Measurements from ENCODE around the gene GLIS1.

Gene GLIS1

GRCh38 chr1:53600561-53600960 lies 138.4 kb downstream of the GLIS1 start:
- in situ Hi-C loops (cut with MboI; ENCODE audit: low sequenced_read_pairs) = no loop called here

GRCh38 chr1:53600001-53600400 lies 139.0 kb downstream of the GLIS1 start:
- in situ Hi-C loops (cut with MboI; ENCODE audit: low sequenced_read_pairs) = no loop called here

GRCh38 chr1:53599481-53599880 lies 139.5 kb downstream of the GLIS1 start:
- in situ Hi-C loops (cut with MboI; ENCODE audit: low sequenced_read_pairs) = no loop called here

- in situ Hi-C loops (cut with MboI; ENCODE audit: low sequenced_read_pairs) = no loop called here
Measured at GRCh38 chr1:53598966-53599365, 140.0 kb downstream of the GLIS1 start.

GRCh38 chr1:53595906-53596305 lies 143.1 kb downstream of the GLIS1 start:
- in situ Hi-C loops (cut with MboI; ENCODE audit: low sequenced_read_pairs) = no loop called here

GRCh38 chr1:53594391-53595180 lies 144.4 kb downstream of the GLIS1 start:
- in situ Hi-C loops (cut with MboI; ENCODE audit: low sequenced_read_pairs) = no loop called here

GRCh38 chr1:53593758-53594380 lies 145.1 kb downstream of the GLIS1 start:
- in situ Hi-C loops (cut with MboI; ENCODE audit: low sequenced_read_pairs) = no loop called here

DNA sequence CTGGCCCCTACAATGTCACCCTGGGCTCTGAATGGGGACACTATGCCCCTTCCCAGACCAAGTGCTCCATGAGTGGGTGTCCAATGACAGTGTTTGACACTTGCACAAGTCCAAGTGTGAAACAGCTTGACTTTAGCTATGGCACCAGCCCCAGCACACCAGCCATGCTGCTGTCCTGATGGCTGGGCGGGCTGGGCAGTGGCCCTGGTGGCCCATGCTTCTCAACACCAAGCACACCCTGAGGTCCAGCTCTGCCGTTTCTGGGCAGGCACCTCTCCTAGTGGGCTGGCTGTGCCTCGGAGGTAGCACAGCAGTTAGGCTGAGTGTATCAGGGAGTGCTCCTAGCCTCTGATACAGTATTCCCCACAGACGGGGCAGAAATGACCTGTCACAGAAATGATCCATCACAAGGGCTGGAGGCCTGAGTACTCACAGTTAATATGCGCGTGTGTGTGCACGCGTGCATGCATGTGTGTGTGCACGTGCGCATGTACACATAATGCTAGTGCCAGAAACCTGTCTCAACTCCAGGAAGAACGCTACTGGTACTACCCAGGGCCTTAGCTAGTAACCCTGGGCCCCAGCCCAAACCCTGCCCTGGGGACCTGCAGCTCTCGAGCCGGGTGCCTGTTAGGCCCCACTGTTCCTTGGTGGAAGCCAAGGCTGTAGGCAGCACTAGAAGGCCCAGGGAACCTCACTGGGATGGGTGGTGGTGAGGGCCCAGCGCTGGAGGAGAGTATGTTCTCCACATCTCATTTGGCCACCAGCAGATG lies 145.8 kb downstream of the GLIS1 start:
- in situ Hi-C loops (cut with MboI; ENCODE audit: low sequenced_read_pairs) = no loop called here

DNA sequence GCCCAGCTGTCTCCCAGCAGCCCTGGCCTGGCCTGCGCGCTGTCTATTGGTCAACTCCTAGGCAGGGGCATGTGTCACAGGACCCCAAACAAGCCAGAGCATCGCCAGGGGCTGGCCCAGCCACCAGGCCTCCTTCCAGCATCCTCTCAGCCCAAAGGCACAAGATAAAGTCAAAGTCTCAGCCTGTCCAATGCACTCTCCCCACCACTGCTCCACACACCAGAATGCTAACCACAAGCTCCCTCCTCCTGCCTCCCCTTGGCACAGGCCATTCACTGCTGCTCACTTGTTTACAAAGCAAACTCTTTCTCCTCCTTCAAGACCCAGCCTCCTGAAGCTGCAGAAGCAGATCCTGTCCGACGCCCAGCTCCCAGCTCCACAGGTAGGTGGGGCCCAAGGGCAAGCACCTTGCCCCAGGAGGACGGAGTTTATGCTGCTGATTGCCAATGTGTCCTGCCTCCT lies 146.4 kb downstream of the GLIS1 start:
- in situ Hi-C loops (cut with MboI; ENCODE audit: low sequenced_read_pairs) = no loop called here

DNA sequence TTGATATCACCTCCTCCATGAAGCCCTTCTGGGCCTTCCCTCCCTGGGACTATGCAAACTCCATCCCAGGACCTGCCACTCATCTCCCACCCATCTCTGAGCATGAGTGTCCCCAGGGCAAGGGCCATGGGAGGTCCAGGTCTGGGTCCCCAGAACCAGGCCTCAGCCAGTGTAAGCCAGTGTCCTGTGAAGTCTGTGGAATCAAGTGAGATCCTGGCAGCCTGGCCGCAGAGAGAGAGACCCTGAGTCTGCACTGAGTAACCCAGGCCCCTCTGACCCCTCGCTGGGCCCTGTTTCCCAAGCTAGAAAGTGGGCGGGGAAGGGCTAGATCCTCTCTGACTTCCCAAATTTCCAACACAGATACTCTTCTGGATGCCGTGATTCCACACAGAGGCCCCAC lies 147.0 kb downstream of the GLIS1 start:
- in situ Hi-C loops (cut with MboI; ENCODE audit: low sequenced_read_pairs) = no loop called here

GRCh38 chr1:53590531-53591515 lies 148.1 kb downstream of the GLIS1 start:
- in situ Hi-C loops (cut with MboI; ENCODE audit: low sequenced_read_pairs) = no loop called here

DNA sequence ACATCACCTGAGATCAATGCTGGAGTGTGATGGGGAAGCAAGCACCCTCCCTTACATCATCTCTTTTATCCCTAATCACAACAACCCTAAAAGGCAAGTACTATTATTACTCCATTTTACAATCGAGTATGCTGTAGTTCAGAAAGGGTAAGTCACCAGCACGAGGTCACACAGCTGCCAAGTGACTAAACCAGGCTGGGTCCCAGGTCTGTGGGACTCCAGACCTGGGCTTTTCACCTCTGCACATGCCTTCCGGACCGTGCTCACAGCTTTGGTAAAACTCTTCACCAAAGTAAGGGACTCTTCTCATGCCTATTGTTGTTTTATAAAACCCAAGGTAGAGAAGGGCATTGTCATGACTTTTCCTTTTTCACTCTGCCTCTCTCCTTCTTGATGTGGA lies 148.9 kb downstream of the GLIS1 start:
- in situ Hi-C loops (cut with MboI; ENCODE audit: low sequenced_read_pairs) = no loop called here

DNA sequence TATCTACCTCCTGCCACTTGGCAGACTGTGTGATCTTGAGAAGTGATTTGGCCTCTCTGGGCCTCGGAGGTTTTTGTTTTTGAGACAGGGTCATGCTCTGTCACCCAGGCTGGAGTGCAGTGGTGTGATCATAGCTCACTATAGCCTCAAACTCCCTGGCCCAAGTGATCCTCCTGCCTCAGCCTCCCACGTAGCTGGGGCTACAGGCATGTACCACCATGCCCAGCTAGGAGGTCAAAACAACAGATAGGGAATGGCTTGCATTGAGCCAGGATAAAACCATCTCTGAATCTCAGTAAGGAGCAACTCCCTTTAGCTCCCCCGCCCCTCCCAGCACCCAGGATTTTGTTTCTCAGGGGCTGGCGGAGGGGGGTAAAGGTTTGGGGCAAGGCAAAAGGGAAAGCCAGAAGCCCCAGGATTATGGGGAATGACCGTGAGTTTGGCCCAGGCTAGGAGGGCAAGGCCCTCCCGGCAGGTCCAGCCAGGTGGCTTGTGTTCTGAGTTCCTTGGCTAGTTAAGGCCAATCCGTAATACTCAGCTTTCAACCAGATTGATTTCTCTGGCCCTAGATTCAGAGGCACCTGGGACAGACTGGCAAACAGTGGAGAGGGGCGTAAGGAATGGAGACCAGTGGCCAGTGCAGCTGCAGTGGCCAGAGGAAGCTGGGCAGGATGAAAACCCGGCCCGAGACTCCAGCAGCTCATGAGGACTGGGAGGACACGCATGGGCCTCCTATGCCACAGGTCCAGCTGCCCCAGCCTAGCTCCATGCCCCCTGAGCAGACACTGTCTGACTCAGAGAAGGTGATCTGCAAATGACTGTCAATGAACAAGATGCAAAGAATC lies 149.7 kb downstream of the GLIS1 start:
- in situ Hi-C loops (cut with MboI; ENCODE audit: low sequenced_read_pairs) = no loop called here

- in situ Hi-C loops (cut with MboI; ENCODE audit: low sequenced_read_pairs) = no loop called here
Measured at GRCh38 chr1:53588053-53588779, 150.7 kb downstream of the GLIS1 start.

GRCh38 chr1:53587252-53587988 lies 151.5 kb downstream of the GLIS1 start:
- in situ Hi-C loops (cut with MboI; ENCODE audit: low sequenced_read_pairs) = no loop called here

DNA sequence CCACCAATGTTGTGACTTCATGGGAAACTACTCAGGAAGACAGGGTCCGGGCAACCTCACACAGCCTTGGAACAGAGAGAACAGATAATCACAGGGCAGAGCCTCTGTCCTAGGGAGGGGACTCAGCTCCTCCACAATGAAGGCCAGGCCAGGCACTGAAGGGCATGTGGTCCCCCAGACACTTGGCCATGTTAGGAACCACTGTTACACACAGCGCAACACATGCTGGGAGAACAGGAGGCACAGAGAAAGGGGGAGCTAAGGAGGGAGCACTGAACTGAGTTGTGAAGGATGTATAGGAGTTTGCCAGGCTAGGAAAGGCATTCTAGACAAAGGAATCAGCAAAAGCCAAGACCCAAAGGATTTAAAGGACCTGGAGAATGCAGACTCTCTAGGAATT lies 152.2 kb downstream of the GLIS1 start:
- in situ Hi-C loops (cut with MboI; ENCODE audit: low sequenced_read_pairs) = no loop called here

- in situ Hi-C loops (cut with MboI; ENCODE audit: low sequenced_read_pairs) = no loop called here
Measured at GRCh38 chr1:53585565-53585964, 153.4 kb downstream of the GLIS1 start.

GRCh38 chr1:53585129-53585528 lies 153.8 kb downstream of the GLIS1 start:
- in situ Hi-C loops (cut with MboI; ENCODE audit: low sequenced_read_pairs) = no loop called here
